Measurements from ENCODE around the gene DBX1.

DNA sequence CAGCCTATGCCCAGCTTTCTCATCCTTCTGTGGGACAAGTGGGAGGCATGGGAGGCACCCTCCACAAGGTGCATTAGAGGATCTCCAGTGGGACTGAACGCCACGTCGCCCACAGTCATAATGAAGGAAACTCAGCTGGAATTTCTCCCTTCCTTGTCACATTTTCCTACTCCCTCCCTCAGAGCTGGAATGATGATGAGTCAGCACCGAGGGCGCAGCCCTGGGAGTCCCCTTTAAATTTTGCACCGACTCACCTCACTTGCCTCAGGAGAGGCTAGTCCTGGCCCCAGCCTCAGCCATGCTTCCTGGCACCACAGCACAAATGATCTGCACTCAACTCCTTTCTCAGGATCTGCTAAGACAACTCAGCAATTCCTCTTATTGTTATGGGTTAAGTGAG is 34.3 kb downstream of the DBX1 start:
- TF ChIP-seq, protein P1, sequence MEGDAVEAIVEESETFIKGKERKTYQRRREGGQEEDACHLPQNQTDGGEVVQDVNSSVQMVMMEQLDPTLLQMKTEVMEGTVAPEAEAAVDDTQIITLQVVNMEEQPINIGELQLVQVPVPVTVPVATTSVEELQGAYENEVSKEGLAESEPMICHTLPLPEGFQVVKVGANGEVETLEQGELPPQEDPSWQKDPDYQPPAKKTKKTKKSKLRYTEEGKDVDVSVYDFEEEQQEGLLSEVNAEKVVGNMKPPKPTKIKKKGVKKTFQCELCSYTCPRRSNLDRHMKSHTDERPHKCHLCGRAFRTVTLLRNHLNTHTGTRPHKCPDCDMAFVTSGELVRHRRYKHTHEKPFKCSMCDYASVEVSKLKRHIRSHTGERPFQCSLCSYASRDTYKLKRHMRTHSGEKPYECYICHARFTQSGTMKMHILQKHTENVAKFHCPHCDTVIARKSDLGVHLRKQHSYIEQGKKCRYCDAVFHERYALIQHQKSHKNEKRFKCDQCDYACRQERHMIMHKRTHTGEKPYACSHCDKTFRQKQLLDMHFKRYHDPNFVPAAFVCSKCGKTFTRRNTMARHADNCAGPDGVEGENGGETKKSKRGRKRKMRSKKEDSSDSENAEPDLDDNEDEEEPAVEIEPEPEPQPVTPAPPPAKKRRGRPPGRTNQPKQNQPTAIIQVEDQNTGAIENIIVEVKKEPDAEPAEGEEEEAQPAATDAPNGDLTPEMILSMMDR (conservative IDR thresholded peaks at IDR 0.05 in 1 of 2, IDR thresholded peaks at IDR 0.05 in 1 of 2; ENCODE audit: low read depth in 1 of 2, low read length in 2 of 2), result no peak
- TF ChIP-seq EZH2 (IDR thresholded peaks at IDR 0.05; ENCODE audit: low read length, missing control alignments), result no peak
